T-helper 1 cell (primary cell): Measurements from ENCODE around the gene DRP2.
"Not testable (repeated sequence)": the region's sequence is repeated elsewhere in the genome, so short reads cannot be mapped to it uniquely, and the experiment has no call there.

Experiments used
- DNase-seq, 5 donors: peaks; one replicate each; pipeline ENCODE4 v3.0.0-alpha.2; 2012 to 2020
- total RNA-seq, 4 donors: gene quantifications; one replicate each; lab custom pipeline; 2026; lab: John Stamatoyannopoulos, UW

Gene DRP2
- total RNA-seq, result 0 to 2.9 (median 0.15) reads per million in 4 donors

DNA sequence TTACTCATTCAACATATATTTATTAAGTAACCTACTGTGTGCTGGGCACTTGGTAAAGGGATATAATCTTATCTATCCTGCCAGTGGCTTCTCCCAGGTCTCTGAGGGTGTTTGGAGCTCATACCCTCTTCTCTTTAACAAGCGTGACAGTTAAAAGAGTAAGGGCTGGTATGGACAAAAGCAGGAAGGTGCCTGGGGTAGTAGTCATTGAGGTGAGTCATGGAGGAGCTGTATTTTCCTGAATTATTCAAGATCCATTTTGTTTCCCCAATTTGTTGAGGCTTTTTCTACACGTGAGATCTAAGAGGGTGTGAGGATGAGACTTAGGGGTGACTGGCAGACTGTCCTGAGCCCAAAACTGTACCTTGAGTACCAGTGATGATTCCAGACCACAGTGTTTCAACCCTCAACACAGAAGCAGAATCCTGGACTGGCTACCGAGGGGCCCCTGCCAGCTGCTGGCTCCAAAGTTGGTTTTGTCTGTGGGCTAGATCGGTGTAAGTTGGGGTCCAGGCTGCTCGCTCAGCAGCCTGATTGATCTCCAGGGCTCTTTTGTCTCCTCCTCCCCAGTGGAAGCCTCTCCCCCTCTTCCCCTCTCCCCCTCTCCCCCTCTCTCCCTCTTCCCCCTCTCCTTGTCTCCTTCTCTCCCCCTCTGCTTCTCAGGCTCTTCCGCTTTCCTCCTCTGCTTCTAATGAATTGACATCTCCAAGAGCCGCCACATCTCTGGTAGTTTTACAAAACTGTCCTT lies at the start of gene DRP2:
Gene DRP2 (plus strand): TSS at position 671 of the 748 bp plus-strand sequence. CDS start 11,862 bp downstream, outside the sequence.
- DNase-seq, result no peak

- DNase-seq, result no peak
Observed at GRCh38 chrX:101171883-101172400, 47.6 kb upstream of the DRP2 start.

DNA sequence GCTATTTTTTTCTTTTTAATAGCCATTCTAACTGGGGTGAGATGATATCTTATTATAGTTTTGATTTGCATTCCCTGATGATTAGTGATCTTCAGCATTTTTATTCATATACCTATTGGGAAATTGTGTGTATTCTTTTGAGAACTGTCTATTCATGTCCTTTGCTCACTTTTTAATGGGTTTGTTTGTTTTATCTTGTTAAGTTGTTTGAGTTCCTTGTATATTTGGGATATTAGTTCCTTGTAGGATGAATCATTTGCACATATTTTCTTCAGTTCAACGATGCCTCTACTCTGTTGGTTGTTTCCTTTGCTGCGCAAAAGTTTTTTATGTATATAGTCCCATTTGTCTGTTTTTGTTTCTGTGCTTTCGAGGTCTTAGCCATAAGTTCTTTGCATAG lies 43.1 kb upstream of the DRP2 start:
- DNase-seq, result no peak

- not testable (repeated sequence) for DNase-seq
Observed at GRCh38 chrX:101184876-101185275, 34.7 kb upstream of the DRP2 start.

GRCh38 chrX:101187961-101188360 lies 31.6 kb upstream of the DRP2 start:
- DNase-seq, result not testable (repeated sequence)

DNA sequence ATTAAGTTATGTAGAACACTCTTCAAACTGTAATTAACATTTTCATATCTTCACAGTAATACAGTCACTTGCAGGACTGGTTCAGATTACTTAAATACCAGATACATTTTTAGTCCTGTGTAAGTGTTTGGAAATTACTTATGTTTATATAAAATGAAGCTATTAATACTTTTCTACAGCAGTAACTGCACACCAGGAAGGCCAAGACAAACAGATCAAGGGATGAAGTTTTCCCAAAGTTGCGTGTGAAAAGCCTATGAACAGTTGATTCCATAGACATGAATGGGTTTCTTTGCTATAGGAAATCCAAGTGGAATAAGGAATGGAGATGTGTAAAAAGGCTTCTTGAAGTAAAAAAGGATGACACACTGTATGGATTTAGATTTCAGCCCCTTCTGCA lies 28.9 kb upstream of the DRP2 start:
- DNase-seq, result no peak

GRCh38 chrX:101191217-101191750 lies 28.3 kb upstream of the DRP2 start:
- DNase-seq, result no peak

- DNase-seq, result no peak
Observed at GRCh38 chrX:101195442-101196173, 24.0 kb upstream of the DRP2 start.

DNA sequence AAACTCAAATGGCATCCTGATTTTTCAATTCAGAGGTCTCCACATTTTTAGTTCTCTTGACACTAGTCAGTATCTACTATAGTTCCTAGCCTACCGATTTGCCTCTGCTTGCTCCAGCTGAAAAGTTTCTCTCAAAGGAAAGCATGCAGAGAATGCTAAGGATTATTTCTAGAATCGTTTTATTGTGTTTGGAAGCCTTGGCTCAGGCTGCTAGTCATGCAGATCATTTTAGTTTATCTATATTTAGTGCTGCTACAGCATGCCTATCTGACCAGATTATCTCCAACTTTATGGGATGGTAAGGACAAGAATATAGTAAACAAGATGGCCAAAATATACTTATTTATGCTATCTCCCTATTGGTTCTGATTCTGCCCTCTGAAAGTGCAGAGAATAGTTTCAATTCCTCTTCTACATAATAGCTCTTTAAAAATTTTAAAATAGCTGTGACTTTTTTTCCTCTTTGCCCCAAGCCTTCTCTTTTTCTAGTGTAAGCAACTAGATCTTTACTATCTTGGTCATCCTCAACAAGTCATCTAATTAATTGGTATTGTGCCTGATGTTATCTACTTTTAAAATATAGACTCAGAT lies 15.7 kb upstream of the DRP2 start:
- DNase-seq, result no peak

DNA sequence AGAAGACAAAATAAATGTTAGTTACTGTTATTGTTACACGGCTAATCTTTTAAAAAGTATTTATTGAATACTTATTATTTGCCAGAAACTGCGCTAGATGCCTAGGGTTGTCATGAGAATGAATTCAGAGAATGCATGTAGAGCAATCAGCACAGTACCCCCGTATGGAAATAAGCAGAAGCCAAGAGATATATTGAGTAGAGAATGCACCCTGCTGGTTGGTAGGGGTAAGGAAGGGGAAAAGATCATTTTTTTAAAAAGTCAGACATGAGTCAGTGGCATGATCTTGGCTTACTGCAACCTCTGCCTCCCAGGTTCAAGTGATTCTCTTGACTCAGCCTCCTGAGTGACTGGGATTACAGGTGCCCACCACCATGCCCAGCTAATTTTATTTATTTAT lies 13.1 kb upstream of the DRP2 start:
- DNase-seq, result peak in 1 of 5 donors; percentile 34

GRCh38 chrX:101208152-101208905 lies 11.3 kb upstream of the DRP2 start:
- DNase-seq, result peak in 1 of 5 donors; percentile 42

- no peak for DNase-seq
Observed at GRCh38 chrX:101210630-101211029, 9.0 kb upstream of the DRP2 start.

- no peak for DNase-seq
Observed at GRCh38 chrX:101217689-101218088, 1.9 kb upstream of the DRP2 start.

DNA sequence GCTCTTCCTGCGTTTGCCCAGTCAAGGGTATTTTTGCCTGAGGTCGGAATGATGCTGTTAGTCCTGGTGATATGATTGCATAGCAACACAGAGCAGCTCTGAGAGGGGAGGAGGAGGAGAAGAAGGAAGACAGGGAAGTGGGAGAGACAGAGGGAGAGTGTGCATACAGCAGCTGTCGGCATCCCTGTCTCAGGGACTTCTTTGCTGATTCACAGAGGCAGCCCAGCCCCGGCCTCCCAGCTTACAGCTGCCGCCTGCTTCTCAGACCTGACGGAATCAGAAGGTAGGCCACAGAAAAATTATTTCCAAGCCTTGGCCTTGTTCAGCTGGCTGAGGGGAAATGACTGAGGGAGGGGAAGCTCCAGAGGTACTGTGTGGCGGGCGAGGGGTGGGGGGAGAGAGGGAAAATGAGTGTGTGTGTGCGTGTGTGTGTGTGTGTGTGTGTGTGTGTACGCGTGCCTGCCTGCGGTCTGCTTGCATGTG lies 319 bp downstream of the DRP2 start:
- no peak for DNase-seq

DNA sequence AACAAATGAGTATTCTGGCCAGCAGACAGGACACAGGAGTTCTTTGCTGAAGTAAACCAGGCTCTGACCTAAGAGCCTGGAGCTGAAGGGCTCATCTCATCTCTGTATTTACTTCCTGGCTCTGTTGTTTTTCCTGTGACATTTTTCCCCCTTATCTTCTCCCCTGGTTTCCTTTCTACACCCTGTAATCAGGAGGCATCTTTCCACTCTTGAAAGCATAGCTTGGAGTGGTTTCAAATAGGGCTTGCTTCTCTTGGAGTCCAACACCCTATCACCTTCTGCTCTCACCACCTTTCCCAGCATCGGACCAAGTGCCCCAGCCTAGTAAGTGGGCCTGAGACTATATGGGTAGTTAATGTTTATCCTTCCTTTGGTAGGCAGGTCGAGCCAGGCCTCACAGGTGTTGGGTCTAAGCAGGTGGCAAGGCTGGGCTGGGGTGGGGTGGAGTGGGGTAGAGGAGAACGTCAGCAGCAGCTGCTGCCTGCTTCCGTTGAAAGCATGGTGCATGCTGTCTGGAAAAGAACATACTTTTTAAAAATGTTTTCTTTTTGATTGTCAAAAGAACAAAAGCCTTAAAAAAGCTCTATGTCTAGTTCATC lies 1.2 kb downstream of the DRP2 start:
- no peak for DNase-seq

DNA sequence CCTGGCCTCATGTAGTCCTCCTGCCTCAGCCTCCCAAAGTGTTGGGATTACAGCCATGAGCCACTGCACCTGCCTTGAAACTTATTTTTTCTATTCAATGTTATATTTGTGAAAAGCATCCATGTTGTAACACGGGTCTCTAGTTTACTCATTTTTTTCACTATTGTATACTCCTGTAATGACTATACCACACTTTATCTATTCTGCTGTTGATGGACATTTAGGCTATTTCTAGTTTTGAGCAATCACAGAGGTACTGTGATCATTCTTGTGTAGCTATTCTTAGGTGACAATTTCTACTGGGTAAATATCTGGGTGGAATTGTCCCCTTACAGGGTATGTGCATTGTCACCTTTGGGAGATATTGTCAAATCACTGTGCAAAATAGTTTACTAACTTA lies 3.6 kb downstream of the DRP2 start:
- no peak for DNase-seq

GRCh38 chrX:101229170-101229569 lies 9.6 kb downstream of the DRP2 start:
- no peak for DNase-seq

- no peak for DNase-seq
Observed at GRCh38 chrX:101230636-101231035, 11.1 kb downstream of the DRP2 start.

DNA sequence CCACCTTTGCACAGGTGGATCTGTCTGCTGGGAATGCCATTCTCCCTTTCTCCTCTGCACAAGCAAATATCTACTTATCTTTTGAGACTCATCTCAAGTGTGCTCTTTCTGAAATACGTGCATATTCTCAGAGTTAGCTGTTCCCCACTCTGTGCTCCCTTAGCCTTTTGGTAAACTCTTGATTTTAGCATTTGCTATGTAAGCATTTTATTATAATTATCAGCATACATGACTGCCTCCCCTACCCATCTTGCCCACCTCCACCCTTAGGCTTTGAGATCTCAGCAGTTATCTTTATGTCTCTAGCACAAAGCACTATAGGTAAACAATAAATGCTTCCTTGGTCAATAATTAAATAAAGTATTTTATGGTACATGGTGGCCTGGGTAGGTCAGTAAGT lies 11.5 kb downstream of the DRP2 start:
- DNase-seq, result no peak

- DNase-seq, result no peak
Observed at GRCh38 chrX:101232316-101232715, 12.7 kb downstream of the DRP2 start.

- no peak for DNase-seq
Observed at GRCh38 chrX:101237041-101237440, 17.5 kb downstream of the DRP2 start.

DNA sequence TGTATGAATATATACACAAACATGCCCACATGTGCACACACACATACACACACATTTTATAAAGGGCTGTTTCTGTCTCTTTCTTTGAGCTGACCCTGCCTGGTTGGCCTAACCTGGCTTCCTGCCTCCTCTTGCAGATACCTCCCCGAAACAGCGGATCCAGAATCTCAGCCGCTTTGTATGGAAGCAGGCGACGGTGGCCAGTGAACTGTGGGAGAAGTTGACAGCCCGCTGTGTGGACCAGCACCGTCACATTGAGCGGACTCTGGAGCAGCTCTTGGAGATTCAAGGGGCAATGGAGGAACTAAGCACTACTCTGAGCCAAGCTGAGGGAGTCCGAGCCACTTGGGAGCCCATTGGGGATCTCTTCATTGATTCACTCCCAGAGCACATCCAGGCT lies 21.9 kb downstream of the DRP2 start:
- no peak for DNase-seq
